IMR-90 (cell line): ENCODE measurements around the gene RANBP3. TPM values are rescaled to one million over a fixed set of nuclear protein-coding genes. Genes with fewer than 3 reads are reported as not detected.

Experiments used
- ATAC-seq: fragments of 200-7000 bp; cut with Tn5 transposase; 2 replicates; pipeline ENCODE4 v1.9.1; 2020; ENCODE audit warnings: low read depth, mild to moderate bottlenecking, moderate library complexity
- BruUV-seq: library from RNA; stranded (reverse); fragments of 400-500 nt; replicated peaks from 2 replicates; lab custom pipeline; 2021; lab: Mats Ljungman, UMichigan
- CTCF ChIA-PET: fragments of 300-600 bp; formaldehyde crosslinking; extraction: SDS; loops from one replicate; lab custom pipeline; 2021; ENCODE audit warnings: antibody characterized with exemption; lab: Yijun Ruan, JAX
- POLR2A ChIA-PET: fragments of 300-600 bp; sonication (Branson Sonifier 250); formaldehyde crosslinking; loops from one replicate; lab custom pipeline; 2022; ENCODE audit warnings: antibody characterized with exemption; ENCODE audit not compliant: unreplicated experiment; lab: Charles Lee
- DNase-seq: peaks from one replicate; pipeline ENCODE4 v3.0.0; 2013
- H2AFZ ChIP-seq: replicated peaks from 2 replicates; pipeline ENCODE3; 2013; ENCODE audit warnings: low read length, mild to moderate bottlenecking; ENCODE audit not compliant: poor library complexity
- H2AK5ac ChIP-seq: 2 replicates; pipeline ENCODE4 v1.6.1; 2013; ENCODE audit warnings: low read depth, low read length, inconsistent platforms
- H2AK9ac ChIP-seq: replicated peaks from 2 replicates; pipeline ENCODE3; 2013; ENCODE audit warnings: mild to moderate bottlenecking, low read depth, low read length, moderate library complexity; ENCODE audit not compliant: poor library complexity
- H2BK120ac ChIP-seq: 2 replicates; pipeline ENCODE4 v1.6.1; 2013; ENCODE audit warnings: low read depth, low read length, inconsistent platforms
- H2BK15ac ChIP-seq: 3 replicates; pipeline ENCODE4 v1.6.1; 2013; ENCODE audit warnings: low read depth, low read length, inconsistent platforms
- H2BK20ac ChIP-seq: 2 replicates; pipeline ENCODE4 v1.6.1; 2013; ENCODE audit warnings: low read depth, mild to moderate bottlenecking, inconsistent platforms, low read length, moderate library complexity
- H2BK5ac ChIP-seq: 2 replicates; pipeline ENCODE4 v1.6.1; 2013; ENCODE audit warnings: mild to moderate bottlenecking, low read depth, low read length, inconsistent platforms; ENCODE audit not compliant: poor library complexity, severe bottlenecking
- H3K14ac ChIP-seq: replicated peaks from 2 replicates; pipeline ENCODE4 v1.6.1; 2013; ENCODE audit warnings: low read depth, low read length, inconsistent platforms
- H3K18ac ChIP-seq: 2 replicates; pipeline ENCODE4 v1.6.1; 2013; ENCODE audit warnings: low read depth, low read length, control low read depth
- H3K23ac ChIP-seq: 2 replicates; pipeline ENCODE4 v1.6.1; 2013; ENCODE audit warnings: low read depth, low read length, inconsistent platforms
- H3K27ac ChIP-seq: 2 replicates; pipeline ENCODE4 v1.5.1; 2013; ENCODE audit warnings: mild to moderate bottlenecking, control low read depth, low read length; ENCODE audit not compliant: insufficient read depth
- H3K27me3 ChIP-seq: 2 replicates; pipeline ENCODE4 v1.6.1; 2013; ENCODE audit warnings: low read length; ENCODE audit not compliant: control insufficient read depth, insufficient read depth
- H3K36me3 ChIP-seq: 2 replicates; pipeline ENCODE4 v1.6.1; 2013; ENCODE audit warnings: low read length, mixed read lengths; ENCODE audit not compliant: control insufficient read depth, insufficient read depth
- H3K4ac ChIP-seq: 2 replicates; pipeline ENCODE4 v1.6.1; 2013; ENCODE audit warnings: low read depth, low read length, inconsistent platforms
- H3K4me1 ChIP-seq: 2 replicates; pipeline ENCODE4 v1.6.1; 2013; ENCODE audit warnings: low read length, mixed read lengths; ENCODE audit not compliant: control insufficient read depth, insufficient read depth
- H3K4me2 ChIP-seq: 2 replicates; pipeline ENCODE4 v1.6.1; 2013; ENCODE audit warnings: low read depth, mild to moderate bottlenecking, control low read depth, low read length, moderate library complexity
- H3K4me3 ChIP-seq: 2 replicates; pipeline ENCODE4 v1.5.1; 2013; ENCODE audit warnings: low read depth, mild to moderate bottlenecking, control low read depth, low read length, moderate library complexity; ENCODE audit not compliant: insufficient read depth
- H3K56ac ChIP-seq: 2 replicates; pipeline ENCODE4 v1.6.1; 2013; ENCODE audit warnings: low read length, inconsistent platforms; ENCODE audit not compliant: insufficient read depth; ENCODE audit errors: extremely low read depth
- H3K79me1 ChIP-seq, 2 experiments: 2 replicates each; pipeline ENCODE4 v1.6.1; 2013; ENCODE audit warnings: low read length in 2 of 2, inconsistent platforms in 1 of 2, low read depth in 1 of 2
- H3K9ac ChIP-seq: 2 replicates; pipeline ENCODE4 v1.6.1; 2013; ENCODE audit warnings: low read depth, low read length, control low read depth
- H3K9me1 ChIP-seq: 2 replicates; pipeline ENCODE4 v1.6.1; 2013; ENCODE audit warnings: low read length, inconsistent platforms; ENCODE audit not compliant: insufficient read depth
- H3K9me3 ChIP-seq: 2 replicates; pipeline ENCODE4 v1.6.1; 2013; ENCODE audit warnings: low read length; ENCODE audit not compliant: control insufficient read depth, insufficient read depth
- H4K20me1 ChIP-seq: 2 replicates; pipeline ENCODE4 v1.6.1; 2013; ENCODE audit warnings: low read length, inconsistent platforms; ENCODE audit not compliant: insufficient read depth
- H4K5ac ChIP-seq: 2 replicates; pipeline ENCODE4 v1.6.1; 2013; ENCODE audit warnings: mild to moderate bottlenecking, low read depth, low read length, control low read depth
- H4K8ac ChIP-seq, 2 experiments: 2 replicates each; pipeline ENCODE4 v1.6.1; 2013; ENCODE audit warnings: low read depth in 2 of 2, low read length in 2 of 2, control low read depth in 1 of 2, inconsistent platforms in 1 of 2
- H4K91ac ChIP-seq: 2 replicates; pipeline ENCODE4 v1.6.1; 2013; ENCODE audit warnings: low read depth, low read length, inconsistent platforms; ENCODE audit not compliant: insufficient read depth
- BHLHE40 ChIP-seq: fragments of 150-350 bp; IDR thresholded peaks from 2 replicates; pipeline ENCODE4 v1.6.1; 2016; ENCODE audit warnings: mild to moderate bottlenecking, low read depth, low read length
- ELK1 ChIP-seq: fragments of 150-350 bp; IDR thresholded peaks from 2 replicates; pipeline ENCODE4 v1.6.1; 2016; ENCODE audit warnings: low read depth, mild to moderate bottlenecking, low read length, moderate library complexity, borderline replicate concordance
- FOS ChIP-seq: fragments of 150-350 bp; IDR thresholded peaks from 2 replicates; pipeline ENCODE4 v1.6.1; 2016; ENCODE audit warnings: low read depth, low read length
- MAZ ChIP-seq: IDR thresholded peaks from 2 replicates; pipeline ENCODE4 v1.6.1; 2012; ENCODE audit warnings: low read depth, mild to moderate bottlenecking, low read length, improper control_type of control experiment, moderate library complexity, borderline replicate concordance
- MXI1 ChIP-seq: IDR thresholded peaks from 2 replicates; pipeline ENCODE4 v1.6.1; 2012; ENCODE audit warnings: low read depth, mild to moderate bottlenecking, low read length, moderate library complexity, borderline replicate concordance
- NFE2L2 ChIP-seq: fragments of 150-350 bp; IDR thresholded peaks from 2 replicates; pipeline ENCODE4 v1.6.1; 2016; ENCODE audit warnings: low read depth, mild to moderate bottlenecking, low read length
- RAD21 ChIP-seq: IDR thresholded peaks from 2 replicates; pipeline ENCODE4 v1.6.1; 2012; ENCODE audit warnings: low read length, improper control_type of control experiment
- WGBS, 2 experiments: methylation state at CpG; one replicate each; pipeline versions ENCODE4 v1.1.5 to v1.1.7; 2013; ENCODE audit warnings: missing lambda C conversion rate in 2 of 2; ENCODE audit not compliant: insufficient read length in 1 of 2; ENCODE audit errors: extremely low coverage in 2 of 2; 5-methylcytosine and 5-hydroxymethylcytosine counted together
- dilution Hi-C: fragments of 300-500 bp; cut with HindIII; formaldehyde crosslinking; loops from one replicate; pipeline ENCODE4 v1.14.3; 2018; ENCODE audit warnings: low sequenced_read_pairs; ENCODE audit not compliant: unreplicated experiment
- in situ Hi-C: fragments of 300-500 bp; cut with MboI; formaldehyde crosslinking; loops from 3 replicates; pipeline ENCODE4 v1.14.3; 2019; ENCODE audit warnings: low sequenced_read_pairs, inconsistent platforms, mixed read lengths
- intact Hi-C: fragments of 100-400 bp; cut with micrococcal nuclease; formaldehyde crosslinking; loops from 2 replicates; pipeline ENCODE4 v1.10.0; 2022
- polyA plus RNA-seq, 3 experiments: library from polyadenylated mRNA; depleted of rRNA; stranded (reverse); fragments of >200 nt; gene quantifications; 2 replicates each; pipeline ENCODE4 v1.2.3, GENCODE V29; 2012; ENCODE audit warnings: low replicate concordance in 1 of 3
- total RNA-seq: library from RNA; depleted of rRNA; stranded (reverse); fragments of >200 nt; gene quantifications from 2 replicates; pipeline ENCODE4 v1.2.3, GENCODE V29; 2012

Gene RANBP3
- total and polyA plus RNA-seq, 2 of the 4 experiments (the other 2 are of a cell fraction) = 42.5 to 111 TPM

- no TSS peak for BruUV-seq
Observed at GRCh38 chr19:6015841-6016545, 38.1 kb upstream of the RANBP3 start.

More at GRCh38 chr19:6015841-6016545, 38.1 kb upstream of the RANBP3 start:
- intact Hi-C loops = no loop called here
- H3K56ac ChIP-seq = no peak overlapping the region
- H4K8ac ChIP-seq = no peak overlapping the region
- H2AFZ ChIP-seq = no peak overlapping the region
- no peak overlapping the region for H2BK120ac ChIP-seq
- no peak for DNase-seq
- no CpG with 5 or more reads among the region's 26 CpGs for WGBS, 2 experiments
- H2AK5ac ChIP-seq = no peak overlapping the region
- H3K9ac ChIP-seq = no peak overlapping the region
- H3K14ac ChIP-seq = no peak overlapping the region
- ATAC-seq = no peak
- no peak overlapping the region for H2BK20ac ChIP-seq
- H3K23ac ChIP-seq = no peak overlapping the region
- no peak overlapping the region for H3K27ac ChIP-seq
- no peak overlapping the region for H3K4ac ChIP-seq
- no peaks in the 10 kb centered on the region for H3K79me1 ChIP-seq
- no peak overlapping the region for H2BK15ac ChIP-seq
- no peak overlapping the region for H3K4me2 ChIP-seq
- no peaks in the 10 kb centered on the region for H3K9me3 ChIP-seq
- H3K36me3 ChIP-seq = no peaks in the 10 kb centered on the region
- no peak overlapping the region for H2BK5ac ChIP-seq
- CTCF ChIA-PET = no interaction called here
- dilution Hi-C loops = no loop called here
- H4K20me1 ChIP-seq = no peaks in the 10 kb centered on the region
- POLR2A ChIA-PET = no interaction called here
- no peaks in the 10 kb centered on the region for H3K9me1 ChIP-seq
- no peak overlapping the region for H4K91ac ChIP-seq
- no peaks in the 10 kb centered on the region for H3K4me1 ChIP-seq
- no peak overlapping the region for H4K5ac ChIP-seq
- H2AK9ac ChIP-seq = no peak overlapping the region
- no peak for TF ChIP-seq RAD21
- no peak for TF ChIP-seq ELK1
- TF ChIP-seq FOS = no peak
- no peak for TF ChIP-seq BHLHE40
- no peak for TF ChIP-seq MAZ
- TF ChIP-seq MXI1 = no peak
- TF ChIP-seq NFE2L2 = no peak
- in situ Hi-C loops = no loop called here
- H3K18ac ChIP-seq = no peak overlapping the region
- no peaks in the 10 kb centered on the region for H3K27me3 ChIP-seq
- no peak overlapping the region for H3K4me3 ChIP-seq
